PC-9 (cell line): ENCODE results near the gene TNFAIP3.

Experiments used
- CTCF ChIP-seq: fragments of 200-600 bp; sonication (generic); conservative IDR thresholded peaks from 2 replicates; pipeline ENCODE4 v1.6.1; 2017; ENCODE audit warnings: mixed run types, antibody characterized with exemption, mild to moderate bottlenecking, moderate library complexity
- EZH2 ChIP-seq: fragments of 200-600 bp; sonication (generic); IDR thresholded peaks from 2 replicates; pipeline ENCODE4 v1.8.0; 2017; ENCODE audit warnings: antibody characterized with exemption, low read depth

- TF ChIP-seq EZH2, result no peak
- TF ChIP-seq CTCF, result no peak
Measured at GRCh38 chr6:137818440-137818839, 48.6 kb upstream of the TNFAIP3 start.
